Adrenal gland (tissue), 12 donors: ENCODE data around the gene LARP1B. TPM values are rescaled to one million over a fixed set of nuclear protein-coding genes. Genes with fewer than 3 reads are reported as not detected.
"Not testable (repeated sequence)": the region's sequence is repeated elsewhere in the genome, so short reads cannot be mapped to it uniquely, and the experiment has no call there.

Source experiments
- DNase-seq, 7 donors: peaks; one replicate each; pipeline ENCODE4 v3.0.0-alpha.2; 2019 to 2020
- H3K27ac ChIP-seq, 5 donors: fragments of 200-600 bp; sonication (generic) in 4 of 5; 1 replicate in 3 of 5; 2 replicates in 2 of 5; pipeline versions ENCODE4 v1.5.1 to v1.8.0; 2016 to 2020; ENCODE audit warnings: mild to moderate bottlenecking in 1 of 5
- H3K27me3 ChIP-seq: fragments of 200-600 bp; 2 replicates; pipeline ENCODE4 v1.8.0; 2021
- H3K36me3 ChIP-seq, 2 donors: fragments of 200-600 bp; replicated peaks in 1 of 2; 1 replicate in 1 of 2; 2 replicates in 1 of 2; pipeline versions ENCODE4 v1.5.1 to v1.8.0; 2018 to 2022
- H3K4me1 ChIP-seq, 2 donors: fragments of 200-600 bp; replicated peaks in 1 of 2; 1 replicate in 1 of 2; 2 replicates in 1 of 2; pipeline versions ENCODE4 v1.5.1 to v1.8.0; 2018 to 2021
- H3K4me3 ChIP-seq, 4 donors: fragments of 200-600 bp; sonication (generic) in 3 of 4; one replicate each; pipeline ENCODE4 v1.5.1; 2016 to 2018
- H3K9me3 ChIP-seq, 3 donors: fragments of 200-600 bp; sonication (generic) in 1 of 3; replicated peaks in 1 of 3; 1 replicate in 2 of 3; 2 replicates in 1 of 3; pipeline versions ENCODE4 v1.5.1 to v1.8.0; 2016 to 2021
- CTCF ChIP-seq, 6 experiments: fragments of 450-650 bp in 4 of 6; fragments of 200-600 bp in 2 of 6; sonication (generic) in 1 of 6; IDR thresholded peaks; 1 replicate in 5 of 6; 2 replicates in 1 of 6; pipeline versions ENCODE4 v1.5.1 to v1.8.0; 2016 to 2021; ENCODE audit warnings: antibody characterized with exemption in 6 of 6, mild to moderate bottlenecking in 2 of 6, moderate library complexity in 1 of 6
- POLR2A ChIP-seq, 2 donors: fragments of 450-650 bp; IDR thresholded peaks; one replicate each; pipeline ENCODE4 v1.6.1; 2017; ENCODE audit warnings: antibody characterized with exemption in 2 of 2, mild to moderate bottlenecking in 2 of 2, moderate library complexity in 1 of 2
- WGBS, 4 donors: extraction: QIAGEN DNeasy Blood & Tissue Kit in 2 of 4; methylation state at CpG; one replicate each; pipeline versions ENCODE4 v1.1.5 to v1.1.7; 2013 to 2017; 5-methylcytosine and 5-hydroxymethylcytosine counted together
- intact Hi-C, 2 donors: fragments of 100-400 bp; cut with DNase I; formaldehyde crosslinking; loops; one replicate each; pipeline versions ENCODE4 v1.14.1 to v1.15.0; 2022 to 2023
- polyA plus RNA-seq, 3 donors: library from polyadenylated mRNA; stranded (reverse); fragments of 200-250 nt in 2 of 3; fragments of 350-450 nt in 1 of 3; fragmentation: Illumina TruSeq in 1 of 3; extraction: RNeasy Lipid Tissue Mini Kit (QIAGEN cat#74804) in 1 of 3; gene quantifications; one replicate each; pipeline ENCODE4 v1.2.3, GENCODE V29; 2013 to 2014
- total RNA-seq, 9 donors: library from RNA; depleted of rRNA in 4 of 9; stranded (reverse); fragments of >200 nt in 4 of 9; fragments of 120-200 nt in 1 of 9; fragmentation: NEBNext Ultra II Directional in 1 of 9; extraction: Animal tissue kit (Norgen Biotek cat#: 25700) in 1 of 9; gene quantifications; one replicate each; pipeline versions ENCODE4 v1.1.0 to v1.2.4, GENCODE V29; 2013 to 2023
- donor health status: healthy with polysubstance abuse.
- donor health status: Bipolar disorder and iron deficiency.
- donor health status: DM: yes; HTN: yes; CAD: no.
- donor health status: DM: no; HTN: no; CAD: no.
- donor health status: DM: no; HTN: no; CAD: no.
- donor health status: DM: yes; HTN: yes; CAD: no.

Gene LARP1B
- total and polyA plus RNA-seq, 12 donors = 5.0 to 27.7 (median 12.3) TPM

- no peaks in the 10 kb centered on the region for H3K27me3 ChIP-seq
- TF ChIP-seq CTCF (IDR thresholded peaks at IDR 0.05) (no peak), POLR2A (IDR thresholded peaks at IDR 0.05) (no peak)
- H3K27ac ChIP-seq = no peak overlapping the region
- H3K36me3 ChIP-seq = peaks cover 0 to 16% of the 10 kb centered on the region in 2 donors
- no peaks in the 10 kb centered on the region for H3K4me1 ChIP-seq
- no peak overlapping the region for H3K4me3 ChIP-seq
- no peak for DNase-seq
- 85 to 89% (median 88%) methylated on average over 3 of the region's 3 CpGs for WGBS, 4 donors
- H3K9me3 ChIP-seq = no peaks in the 10 kb centered on the region
- intact Hi-C loops = no loop called here
Observed at GRCh38 chr4:128031756-128032384, 29.2 kb upstream of the LARP1B start.

GRCh38 chr4:128039568-128039967, 21.5 kb upstream of the LARP1B start:
- intact Hi-C loops = no loop called here
- no peaks in the 10 kb centered on the region for H3K27me3 ChIP-seq
- H3K4me1 ChIP-seq = no peaks in the 10 kb centered on the region
- no peaks in the 10 kb centered on the region for H3K36me3 ChIP-seq
- no peaks in the 10 kb centered on the region for H3K9me3 ChIP-seq
- 89 to 97% (median 93%) methylated on average over 1 of the region's 1 CpG for WGBS, 4 donors
- no peak overlapping the region for H3K4me3 ChIP-seq
- no peak for DNase-seq
- no peak overlapping the region for H3K27ac ChIP-seq
- TF ChIP-seq POLR2A (IDR thresholded peaks at IDR 0.05) = no peak
- TF ChIP-seq CTCF (IDR thresholded peaks at IDR 0.05) = no peak

GRCh38 chr4:128047019-128047418, 14.1 kb upstream of the LARP1B start:
- H3K9me3 ChIP-seq, H3K4me3 ChIP-seq, DNase-seq, H3K27me3 ChIP-seq, H3K36me3 ChIP-seq, intact Hi-C loops, H3K27ac ChIP-seq, H3K4me1 ChIP-seq: not testable (repeated sequence)
- WGBS, 4 donors = 82 to 91% (median 90%) methylated on average over 2 to 9 of the region's 9 CpGs

- H3K27me3 ChIP-seq, DNase-seq, H3K9me3 ChIP-seq, H3K4me1 ChIP-seq, H3K36me3 ChIP-seq, intact Hi-C loops, H3K4me3 ChIP-seq, H3K27ac ChIP-seq: not testable (repeated sequence)
- WGBS, 4 donors = 86 to 100% (median 97%) methylated on average over 6 to 34 of the region's 34 CpGs
Observed at GRCh38 chr4:128047514-128047913, 13.6 kb upstream of the LARP1B start.

GRCh38 chr4:128051229-128051628, 9.9 kb upstream of the LARP1B start:
- H3K27me3 ChIP-seq, H3K27ac ChIP-seq, H3K36me3 ChIP-seq, H3K9me3 ChIP-seq, H3K4me1 ChIP-seq, H3K4me3 ChIP-seq: not testable (repeated sequence)
- peak in 1 of 7 donors; percentile 30 for DNase-seq
- WGBS, 4 donors = 79 to 89% (median 82%) methylated on average over 10 of the region's 10 CpGs
- TF ChIP-seq CTCF (IDR thresholded peaks at IDR 0.05) = peak in 2 of 6 experiments; percentile 20 to 24
- intact Hi-C loops = loop anchor here in 1 of 2 donors (10.0 kb wide), 1 partner anchor 86 kb away; the partner anchor contains the start of genes ABHD18 and MFSD8

- not testable (repeated sequence) for H3K4me1 ChIP-seq, DNase-seq, H3K27ac ChIP-seq, H3K9me3 ChIP-seq, H3K36me3 ChIP-seq, H3K4me3 ChIP-seq, H3K27me3 ChIP-seq
- intact Hi-C loops = loop anchor here in 1 of 2 donors (10.0 kb wide), 1 partner anchor 90 kb away; the partner anchor contains the start of genes ABHD18 and MFSD8
- 80 to 95% (median 89%) methylated on average over 8 to 9 of the region's 9 CpGs for WGBS, 4 donors
Observed at GRCh38 chr4:128054907-128055306, 6.2 kb upstream of the LARP1B start.

GRCh38 chr4:128055441-128056206, 5.5 kb upstream of the LARP1B start:
- 93 to 95% (median 94%) methylated on average over 10 of the region's 10 CpGs for WGBS, 4 donors
- DNase-seq, H3K9me3 ChIP-seq, H3K36me3 ChIP-seq, H3K4me3 ChIP-seq, H3K27ac ChIP-seq, H3K4me1 ChIP-seq, H3K27me3 ChIP-seq: not testable (repeated sequence)
- intact Hi-C loops = loop anchor here in 1 of 2 donors (10.0 kb wide), 1 partner anchor 91 kb away; the partner anchor contains the start of genes ABHD18 and MFSD8
